ENCODE results near the gene PRKAR1A. TPM values are rescaled to one million over a fixed set of nuclear protein-coding genes. Genes with fewer than 3 reads are reported as not detected.

The PRKAR1A gene
- total and polyA plus RNA-seq, 8 donors: 22.6 to 137 (median 74.7) TPM

DNA sequence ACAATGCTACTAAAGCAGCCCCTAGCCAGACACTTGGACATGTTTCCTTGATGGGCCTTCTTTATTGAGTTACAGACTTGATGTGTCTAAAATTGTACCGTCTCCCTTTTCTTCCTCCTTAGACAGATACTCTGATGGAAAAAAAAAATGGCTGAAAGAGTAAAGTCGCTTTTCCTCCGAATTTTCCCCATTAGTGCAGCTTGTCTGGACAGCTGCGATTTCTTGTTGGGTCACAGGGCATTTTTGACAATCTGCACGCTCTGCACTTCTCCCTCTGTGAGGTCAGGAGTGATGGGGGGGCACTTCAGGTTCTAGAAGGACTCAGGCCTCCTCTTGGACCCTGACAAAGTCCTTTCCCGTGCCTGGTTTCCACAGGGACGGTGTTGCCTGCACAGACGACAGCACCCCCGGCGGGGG, 968 bp upstream of the PRKAR1A start:
- WGBS, 2 donors: 6 to 10% methylated on average over 9 to 10 of the region's 10 CpGs
- no peak for ATAC-seq
- Histone ChIP-seq H3K27ac (peak overlapping the region; percentile 96 to 98 (median 98)), H3K9me3 (no peaks in the 10 kb centered on the region), H3K4me3 (peak overlapping the region; percentile 90 to 99 (median 94)), H3K36me3 (peaks cover 0 to 6% (median 5%) of the 10 kb centered on the region in 3 donors), H3K4me1 (peaks cover 0 to 28% (median 8%) of the 10 kb centered on the region in 3 donors), H3K27me3 (no peaks in the 10 kb centered on the region)
- no peak for FAIRE-seq
- intact Hi-C loops (cut with DNase I): no loop called here
- no peak for TF ChIP-seq CTCF (IDR thresholded peaks at IDR 0.05)
- peak in 1 of 6 donors; percentile 67 for DNase-seq

- H3K9me3 ChIP-seq: no peaks in the 10 kb centered on the region
- intact Hi-C loops (cut with DNase I): no loop called here
- TF ChIP-seq CTCF (IDR thresholded peaks at IDR 0.05): no peak
- FAIRE-seq: no peak
- peak overlapping the region; percentile 90 to 99 (median 94) for H3K4me3 ChIP-seq
- ATAC-seq: peak; percentile 68 to 77 (median 70)
- H3K36me3 ChIP-seq: peaks cover 0 to 9% (median 5%) of the 10 kb centered on the region in 3 donors
- peak; percentile 67 to 90 (median 80) for DNase-seq
- H3K27me3 ChIP-seq: no peaks in the 10 kb centered on the region
- H3K4me1 ChIP-seq: peaks cover 0 to 28% (median 8%) of the 10 kb centered on the region in 3 donors
- peak overlapping the region; percentile 96 to 98 (median 98) for H3K27ac ChIP-seq
- 0 to 1% methylated on average over 34 to 49 of the region's 49 CpGs for WGBS, 2 donors
Measured at GRCh38 chr17:68511671-68512246, 471 bp upstream of the PRKAR1A start.

- TF ChIP-seq CTCF (IDR thresholded peaks at IDR 0.05): no peak
- H3K4me1 ChIP-seq: peaks cover 0 to 28% (median 8%) of the 10 kb centered on the region in 3 donors
- H3K4me3 ChIP-seq: peak overlapping the region; percentile 90 to 99 (median 94)
- no peaks in the 10 kb centered on the region for H3K9me3 ChIP-seq
- H3K27ac ChIP-seq: peak overlapping the region; percentile 96 to 98 (median 98)
- H3K36me3 ChIP-seq: peaks cover 0 to 9% (median 5%) of the 10 kb centered on the region in 3 donors
- ATAC-seq: peak in 2 of 4 donors; percentile 1 to 7
- WGBS, 2 donors: 0 to 1% methylated on average over 20 of the region's 20 CpGs
- FAIRE-seq: no peak
- intact Hi-C loops (cut with DNase I): no loop called here
- no peaks in the 10 kb centered on the region for H3K27me3 ChIP-seq
- DNase-seq: no peak
Measured at GRCh38 chr17:68512960-68513474, 787 bp downstream of the PRKAR1A start.

DNA sequence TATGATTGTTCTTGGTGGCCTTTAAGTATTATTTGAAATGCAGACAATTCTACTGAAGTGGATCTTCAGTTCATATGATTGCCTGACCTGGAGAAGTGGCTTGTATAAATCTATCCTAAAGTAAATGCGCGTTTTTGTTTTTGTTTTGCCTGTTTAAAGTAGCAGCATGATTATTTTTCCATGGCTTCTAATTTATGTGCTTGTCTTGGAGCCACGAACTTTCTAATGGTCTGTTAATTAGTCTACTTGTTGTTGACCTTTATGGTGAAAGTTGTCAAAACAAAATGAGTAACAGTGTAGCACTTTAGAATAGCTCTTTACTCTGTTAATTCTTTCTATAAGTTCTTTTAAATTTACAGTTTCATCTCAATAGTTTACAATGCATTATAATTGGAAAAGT, 1.7 kb downstream of the PRKAR1A start:
- H3K4me3 ChIP-seq: peak overlapping the region; percentile 90 to 99 (median 94)
- intact Hi-C loops (cut with DNase I): no loop called here
- no peak for DNase-seq
- 14% methylated on average over 3 of the region's 3 CpGs for WGBS, 2 donors
- no peak for FAIRE-seq
- no peak for ATAC-seq
- no peak for TF ChIP-seq CTCF (IDR thresholded peaks at IDR 0.05)
- H3K36me3 ChIP-seq: peaks cover 0 to 9% (median 5%) of the 10 kb centered on the region in 3 donors
- peaks cover 0 to 28% (median 8%) of the 10 kb centered on the region in 3 donors for H3K4me1 ChIP-seq
- H3K27me3 ChIP-seq: no peaks in the 10 kb centered on the region
- peak overlapping the region in 2 of 4 donors; percentile 98 for H3K27ac ChIP-seq
- H3K9me3 ChIP-seq: no peaks in the 10 kb centered on the region

Data from pancreas (tissue), 10 donors.